Osteoblast (primary cell): ENCODE data around the gene ANKLE2. TPM values are rescaled to one million over a fixed set of nuclear protein-coding genes. Genes with fewer than 3 reads are reported as not detected.

Experiments used
- DNase-seq: peaks from one replicate; pipeline ENCODE4 v3.0.0; 2011; ENCODE audit warnings: low spot score, mixed read lengths; ENCODE audit not compliant: insufficient read length; ENCODE audit errors: missing footprints
- H2AFZ ChIP-seq: 2 replicates; pipeline ENCODE4 v1.6.0; 2011; ENCODE audit warnings: mild to moderate bottlenecking, low read length
- H3K27ac ChIP-seq: 2 replicates; pipeline ENCODE4 v1.5.1; 2011; ENCODE audit warnings: mild to moderate bottlenecking, low read depth, low read length, moderate library complexity
- H3K27me3 ChIP-seq: 2 replicates; pipeline ENCODE4 v1.6.0; 2012; ENCODE audit warnings: mild to moderate bottlenecking, control low read depth, inconsistent platforms, low read length, moderate library complexity; ENCODE audit not compliant: insufficient read depth
- H3K36me3 ChIP-seq: 2 replicates; pipeline ENCODE4 v1.5.1; 2011; ENCODE audit warnings: mild to moderate bottlenecking, low read length, control low read depth, moderate library complexity; ENCODE audit not compliant: insufficient read depth
- H3K4me1 ChIP-seq: 2 replicates; pipeline ENCODE4 v1.5.1; 2011; ENCODE audit warnings: mild to moderate bottlenecking, low read length, control low read depth, moderate library complexity; ENCODE audit not compliant: insufficient read depth
- H3K4me2 ChIP-seq: 2 replicates; pipeline ENCODE4 v1.6.0; 2011; ENCODE audit warnings: mild to moderate bottlenecking, low read length; ENCODE audit not compliant: insufficient read depth
- H3K4me3 ChIP-seq: fragments of 200-600 bp; sonication (generic); 3 replicates; pipeline ENCODE4 v1.5.1; 2012; ENCODE audit warnings: mild to moderate bottlenecking, low read length, inconsistent platforms; ENCODE audit not compliant: insufficient read depth
- H3K79me2 ChIP-seq: 2 replicates; pipeline ENCODE4 v1.6.0; 2012; ENCODE audit warnings: mild to moderate bottlenecking, low read length, control low read depth, inconsistent platforms; ENCODE audit not compliant: insufficient read depth
- H3K9me3 ChIP-seq: 2 replicates; pipeline ENCODE4 v1.5.1; 2011; ENCODE audit warnings: low read depth, low read length, control low read depth
- H4K20me1 ChIP-seq: 2 replicates; pipeline ENCODE4 v1.6.0; 2012; ENCODE audit warnings: mild to moderate bottlenecking, low read length, control low read depth; ENCODE audit not compliant: insufficient read depth
- CTCF ChIP-seq: IDR thresholded peaks from 2 replicates; pipeline ENCODE4 v1.5.1; 2011; ENCODE audit warnings: mild to moderate bottlenecking, low read depth, low read length, moderate library complexity; ENCODE audit errors: extremely low read depth
- total RNA-seq: library from RNA; depleted of rRNA; stranded (reverse); fragments of >200 nt; gene quantifications from 2 replicates; pipeline ENCODE4 v1.2.3, GENCODE V29; 2012

The ANKLE2 gene
- total RNA-seq, 1 donor, result 86.1 TPM

- DNase-seq, result peak; percentile 42
- Histone ChIP-seq H3K36me3 (peaks cover 86% of the 10 kb centered on the region), H2AFZ (no peak overlapping the region), H3K4me1 (no peaks in the 10 kb centered on the region), H3K27me3 (no peaks in the 10 kb centered on the region), H4K20me1 (peaks cover 63% of the 10 kb centered on the region), H3K27ac (no peak overlapping the region), H3K4me2 (no peak overlapping the region), H3K9me3 (no peaks in the 10 kb centered on the region), H3K79me2 (peaks cover 90% of the 10 kb centered on the region), H3K4me3 (no peak overlapping the region)
- TF ChIP-seq CTCF, result no peak
These were observed 14.2 kb downstream of the ANKLE2 start for GRCh38 chr12:132747395-132747794.

- peaks cover 87% of the 10 kb centered on the region for H3K36me3 ChIP-seq
- peaks cover 64% of the 10 kb centered on the region for H4K20me1 ChIP-seq
- no peak overlapping the region for H3K27ac ChIP-seq
- H2AFZ ChIP-seq, result no peak overlapping the region
- H3K27me3 ChIP-seq, result no peaks in the 10 kb centered on the region
- H3K4me2 ChIP-seq, result no peak overlapping the region
- TF ChIP-seq CTCF, result no peak
- peaks cover 89% of the 10 kb centered on the region for H3K79me2 ChIP-seq
- no peaks in the 10 kb centered on the region for H3K9me3 ChIP-seq
- no peak overlapping the region for H3K4me3 ChIP-seq
- no peaks in the 10 kb centered on the region for H3K4me1 ChIP-seq
- DNase-seq, result no peak
These were observed 15.0 kb downstream of the ANKLE2 start for GRCh38 chr12:132746613-132747012.

- no peak overlapping the region for H3K27ac ChIP-seq
- no peak overlapping the region for H2AFZ ChIP-seq
- H3K79me2 ChIP-seq, result peaks cover 87% of the 10 kb centered on the region
- no peak overlapping the region for H3K4me2 ChIP-seq
- no peak overlapping the region for H3K4me3 ChIP-seq
- peaks cover 61% of the 10 kb centered on the region for H4K20me1 ChIP-seq
- H3K4me1 ChIP-seq, result no peaks in the 10 kb centered on the region
- peaks cover 91% of the 10 kb centered on the region for H3K36me3 ChIP-seq
- no peaks in the 10 kb centered on the region for H3K27me3 ChIP-seq
- no peak for TF ChIP-seq CTCF
- no peaks in the 10 kb centered on the region for H3K9me3 ChIP-seq
- DNase-seq, result peak; percentile 55
These were observed 17.8 kb downstream of the ANKLE2 start for GRCh38 chr12:132743831-132744230.

- H3K9me3 ChIP-seq, result no peaks in the 10 kb centered on the region
- H3K27ac ChIP-seq, result no peak overlapping the region
- H3K27me3 ChIP-seq, result no peaks in the 10 kb centered on the region
- H3K4me2 ChIP-seq, result no peak overlapping the region
- peaks cover 50% of the 10 kb centered on the region for H4K20me1 ChIP-seq
- H3K4me3 ChIP-seq, result no peak overlapping the region
- H2AFZ ChIP-seq, result no peak overlapping the region
- no peaks in the 10 kb centered on the region for H3K4me1 ChIP-seq
- H3K36me3 ChIP-seq, result peaks cover 88% of the 10 kb centered on the region
- no peak for DNase-seq
- no peak for TF ChIP-seq CTCF
- H3K79me2 ChIP-seq, result peaks cover 72% of the 10 kb centered on the region
These were observed 20.0 kb downstream of the ANKLE2 start for GRCh38 chr12:132741620-132742019.
